Mesothelial cell of epicardium (in vitro differentiated cells): ENCODE data around the gene CREB3. TPM values are rescaled to one million over a fixed set of nuclear protein-coding genes. Genes with fewer than 3 reads are reported as not detected.

Experiments used
- DNase-seq, 2 experiments: peaks; one replicate each; pipeline ENCODE4 v3.0.0; 2021; ENCODE audit warnings: low spot score in 2 of 2; ENCODE audit not compliant: unreplicated experiment in 2 of 2
- H3K27ac Mint-ChIP-seq: 2 replicates; pipeline ENCODE4 v1.8.0; 2021; ENCODE audit warnings: mixed read lengths
- H3K27me3 Mint-ChIP-seq: 2 replicates; pipeline ENCODE4 v1.8.0; 2021; ENCODE audit warnings: low read depth, mixed read lengths
- H3K36me3 Mint-ChIP-seq: 2 replicates; pipeline ENCODE4 v1.8.0; 2021; ENCODE audit warnings: mixed read lengths
- H3K4me1 Mint-ChIP-seq: 2 replicates; pipeline ENCODE4 v1.8.0; 2021; ENCODE audit warnings: mixed read lengths
- H3K4me3 Mint-ChIP-seq: 2 replicates; pipeline ENCODE4 v1.8.0; 2021; ENCODE audit warnings: mild to moderate bottlenecking, moderate library complexity, mixed read lengths
- H3K9me3 Mint-ChIP-seq: 2 replicates; pipeline ENCODE4 v1.8.0; 2021; ENCODE audit warnings: mixed read lengths
- CTCF ChIP-seq: fragments of 200-600 bp; sonication (generic); IDR thresholded peaks from one replicate; pipeline ENCODE4 v1.5.0; 2021; ENCODE audit warnings: antibody characterized with exemption; ENCODE audit not compliant: unreplicated experiment
- total RNA-seq: library from RNA; stranded (reverse); gene quantifications from 3 replicates; pipeline ENCODE4 v1.2.1, GENCODE V29; 2021

The CREB3 gene
- total RNA-seq, 1 donor from 2014 or later: 29.1 TPM

- no peaks in the 10 kb centered on the region for H3K4me1 Mint-ChIP-seq
- TF ChIP-seq CTCF: no peak
- H3K4me3 Mint-ChIP-seq: no peak overlapping the region
- H3K27ac Mint-ChIP-seq: no peak overlapping the region
- no peaks in the 10 kb centered on the region for H3K9me3 Mint-ChIP-seq
- no peak for DNase-seq
- no peaks in the 10 kb centered on the region for H3K27me3 Mint-ChIP-seq
- peaks cover 48% of the 10 kb centered on the region for H3K36me3 Mint-ChIP-seq
These were observed 28.4 kb upstream of the CREB3 start for GRCh38 chr9:35703906-35704672.

DNA sequence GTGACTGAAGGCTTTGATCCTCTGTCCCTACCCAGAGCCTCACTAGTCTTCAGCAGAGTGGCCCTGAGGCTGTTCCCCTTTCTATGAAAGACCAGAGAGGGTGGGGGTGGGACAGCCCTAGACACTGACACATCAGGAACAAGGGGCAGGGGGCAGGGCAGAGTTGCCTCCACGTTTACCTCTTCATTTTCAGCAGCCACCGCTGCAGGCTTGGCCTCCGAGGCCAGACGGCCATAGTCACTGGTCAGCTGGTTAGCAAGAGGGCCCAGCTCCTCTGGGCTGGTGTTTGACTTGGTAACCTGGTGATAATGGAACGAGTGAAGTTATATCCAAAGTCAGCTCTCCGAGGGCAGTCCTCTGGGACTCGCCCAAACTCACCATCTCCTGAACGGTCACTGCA lies 27.1 kb upstream of the CREB3 start:
- no peaks in the 10 kb centered on the region for H3K9me3 Mint-ChIP-seq
- H3K4me1 Mint-ChIP-seq: no peaks in the 10 kb centered on the region
- TF ChIP-seq CTCF: no peak
- H3K36me3 Mint-ChIP-seq: peaks cover 54% of the 10 kb centered on the region
- H3K27me3 Mint-ChIP-seq: no peaks in the 10 kb centered on the region
- no peak for DNase-seq
- no peak overlapping the region for H3K27ac Mint-ChIP-seq
- no peak overlapping the region for H3K4me3 Mint-ChIP-seq

- DNase-seq: no peak
- H3K4me3 Mint-ChIP-seq: no peak overlapping the region
- no peaks in the 10 kb centered on the region for H3K4me1 Mint-ChIP-seq
- no peak for TF ChIP-seq CTCF
- H3K36me3 Mint-ChIP-seq: peaks cover 59% of the 10 kb centered on the region
- H3K27ac Mint-ChIP-seq: no peak overlapping the region
- no peaks in the 10 kb centered on the region for H3K9me3 Mint-ChIP-seq
- no peaks in the 10 kb centered on the region for H3K27me3 Mint-ChIP-seq
These were observed 26.5 kb upstream of the CREB3 start for GRCh38 chr9:35705836-35706430.

DNA sequence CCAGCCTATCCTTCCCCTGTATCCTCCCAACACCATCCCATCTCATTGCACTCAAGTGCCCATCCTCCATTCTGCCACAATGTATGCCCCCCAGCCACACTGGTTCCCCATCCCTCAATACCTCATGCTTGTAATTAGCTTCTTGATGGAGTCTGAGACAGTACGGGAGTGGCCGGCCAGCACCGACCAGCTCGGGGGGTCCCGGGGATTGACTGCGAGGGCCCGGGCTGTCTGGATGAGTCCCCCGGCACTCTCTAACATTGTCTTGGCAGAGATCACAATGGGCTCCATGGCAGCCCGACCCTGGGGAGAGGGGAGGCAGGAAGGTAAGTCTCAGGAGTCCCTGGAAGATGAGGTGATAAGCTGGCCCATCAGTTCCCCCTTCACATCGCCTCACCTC lies 25.5 kb upstream of the CREB3 start:
- Mint-ChIP-seq H3K27me3 (no peaks in the 10 kb centered on the region), H3K27ac (no peak overlapping the region), H3K36me3 (peaks cover 66% of the 10 kb centered on the region), H3K9me3 (no peaks in the 10 kb centered on the region), H3K4me1 (no peaks in the 10 kb centered on the region), H3K4me3 (no peak overlapping the region)
- no peak for TF ChIP-seq CTCF
- no peak for DNase-seq

GRCh38 chr9:35708146-35708545 lies 24.3 kb upstream of the CREB3 start:
- Mint-ChIP-seq H3K9me3 (no peaks in the 10 kb centered on the region), H3K36me3 (peaks cover 61% of the 10 kb centered on the region), H3K4me1 (no peaks in the 10 kb centered on the region), H3K27me3 (no peaks in the 10 kb centered on the region), H3K27ac (no peak overlapping the region), H3K4me3 (no peak overlapping the region)
- TF ChIP-seq CTCF: no peak
- DNase-seq: no peak
